Cardiac fibroblast (primary cell): ENCODE data around the gene TGM5.

Experiments used
- DNase-seq, 2 donors: peaks; one replicate each; pipeline versions ENCODE4 v3.0.0 to v3.0.0-alpha.2; 2010; ENCODE audit warnings: low read depth in 2 of 2
- H3K4me3 ChIP-seq, 2 donors: replicated peaks in 1 of 2; 1 replicate in 1 of 2; 2 replicates in 1 of 2; pipeline ENCODE4 v1.5.1; 2011; ENCODE audit warnings: low read depth in 2 of 2, low read length in 2 of 2, mild to moderate bottlenecking in 2 of 2, moderate library complexity in 1 of 2
- CTCF ChIP-seq: IDR thresholded peaks from one replicate; pipeline ENCODE4 v1.5.1; 2011; ENCODE audit warnings: low read depth, mild to moderate bottlenecking, low read length, inconsistent platforms

The TGM5 gene

GRCh38 chr15:43186003-43186353 is 80.8 kb downstream of the TGM5 start:
- peak overlapping the region; percentile 74 to 81 for H3K4me3 ChIP-seq
- no peak for DNase-seq
- no peak for TF ChIP-seq CTCF

- H3K4me3 ChIP-seq = peak within 1 kb of the TSS; percentile 74 to 81
- peak; percentile 40 for TF ChIP-seq CTCF
- DNase-seq = peak; percentile 68 to 77
Observed at GRCh38 chr15:43185157-43186002, 81.3 kb downstream of the TGM5 start, which contains the start of gene CCNDBP1. TSS of gene CCNDBP1 (plus strand) at chr15:43185403. CDS start at chr15:43185499, 96 bp downstream.

GRCh38 chr15:43184407-43185124 is 82.2 kb downstream of the TGM5 start:
- no peak for TF ChIP-seq CTCF
- DNase-seq = no peak
- H3K4me3 ChIP-seq = peak overlapping the region; percentile 74 to 81

- no peak overlapping the region for H3K4me3 ChIP-seq
- no peak for DNase-seq
- TF ChIP-seq CTCF = no peak
Observed at GRCh38 chr15:43183270-43183669, 83.5 kb downstream of the TGM5 start.
